Measurements from ENCODE around the gene SRRM3.
A peak's percentile ranks its signal among the peaks of the same experiment; 100 is the strongest.
"Not testable (repeated sequence)": the region's sequence is repeated elsewhere in the genome, so short reads cannot be mapped to it uniquely, and the experiment has no call there.

The SRRM3 gene

GRCh38 chr7:76291351-76292212, 89.9 kb downstream of the SRRM3 start:
- peak; percentile 98 for DNase-seq (ENCODE audit: low read depth)

GRCh38 chr7:76292213-76292573, 90.5 kb downstream of the SRRM3 start:
- DNase-seq (ENCODE audit: low read depth), result no peak

DNA sequence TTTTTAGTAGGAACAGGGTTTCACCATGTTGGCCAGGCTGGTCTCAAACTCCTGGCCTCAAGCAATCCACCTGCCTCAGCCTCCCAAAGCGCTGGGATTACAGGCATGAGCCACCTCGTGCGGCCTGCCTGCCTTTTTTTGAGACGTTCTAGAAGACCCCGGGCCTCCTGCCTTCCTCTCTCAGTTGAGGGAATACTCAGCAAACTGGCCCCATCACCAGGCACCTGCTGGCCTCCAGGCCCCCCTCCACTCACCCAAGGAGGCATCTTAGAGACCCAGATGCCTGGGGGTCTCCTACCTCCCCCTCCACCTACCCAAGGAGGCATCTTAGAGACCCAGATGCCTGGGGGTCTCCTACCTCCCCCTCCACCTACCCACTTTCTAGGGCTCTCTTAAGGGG, 91.2 kb downstream of the SRRM3 start:
- not testable (repeated sequence) for DNase-seq (ENCODE audit: low read depth)

GRCh38 chr7:76293407-76293901, 91.8 kb downstream of the SRRM3 start:
- no peak for DNase-seq (ENCODE audit: low read depth)

- peak; percentile 91 for DNase-seq (ENCODE audit: low read depth)
These were observed 92.8 kb downstream of the SRRM3 start for GRCh38 chr7:76294344-76295024.

GRCh38 chr7:76296743-76297740, 95.3 kb downstream of the SRRM3 start:
- DNase-seq (ENCODE audit: low read depth), result peak; percentile 81

- no peak for DNase-seq (ENCODE audit: low read depth)
These were observed 98.6 kb downstream of the SRRM3 start for GRCh38 chr7:76300166-76300731.

DNA sequence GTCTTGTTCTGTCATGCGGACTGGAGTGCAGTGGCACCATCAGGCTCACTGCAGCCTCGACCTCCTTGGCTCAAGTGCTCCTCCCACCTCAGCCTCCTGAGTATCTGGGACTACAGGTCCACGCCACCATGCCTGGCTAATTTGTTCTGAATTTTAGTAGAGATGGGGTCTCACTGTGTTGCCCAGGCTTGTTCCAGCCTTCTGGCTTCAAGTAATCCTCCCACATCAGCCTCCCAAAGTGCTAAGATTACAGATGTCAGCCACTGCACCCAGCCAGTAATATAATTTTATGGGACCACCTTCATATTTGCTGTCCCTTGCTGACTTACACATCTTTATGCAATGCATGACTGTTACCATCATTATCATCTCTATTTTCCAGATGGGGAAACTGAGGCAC, 99.3 kb downstream of the SRRM3 start:
- no peak for DNase-seq (ENCODE audit: low read depth)

- peak; percentile 81 for DNase-seq (ENCODE audit: low read depth)
These were observed 100.9 kb downstream of the SRRM3 start, which contains the start of gene HSPB1 for GRCh38 chr7:76302347-76303201. Gene HSPB1 (plus strand): TSS chr7:76302673. CDS start chr7:76302713, 40 bp downstream.

- DNase-seq (ENCODE audit: low read depth), result peak; percentile 76
These were observed 101.8 kb downstream of the SRRM3 start for GRCh38 chr7:76303202-76304147.

DNA sequence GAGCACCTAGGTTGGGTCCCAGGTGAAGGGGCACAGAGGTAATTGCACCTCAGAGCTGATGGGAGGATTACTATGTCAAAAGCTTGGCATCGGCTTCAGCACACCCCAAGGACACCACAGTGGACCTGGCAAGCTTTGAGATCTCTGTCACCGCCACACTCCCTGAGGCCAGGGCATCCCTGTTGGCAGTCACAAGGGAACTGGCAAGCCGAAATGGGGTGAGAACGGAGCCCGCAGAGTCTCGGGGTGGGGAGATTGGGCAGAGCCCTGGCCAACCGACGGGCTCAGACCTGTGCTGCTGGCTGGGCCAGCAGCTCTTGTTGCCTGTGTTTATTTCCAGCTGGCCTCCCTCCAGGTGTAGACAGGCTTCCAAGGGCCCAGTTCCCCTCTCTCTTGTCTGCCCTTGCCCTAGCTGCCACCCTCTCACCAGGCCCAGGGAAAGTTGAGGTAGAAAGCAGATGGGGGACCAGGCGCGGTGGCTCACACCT, 103.2 kb downstream of the SRRM3 start:
- DNase-seq (ENCODE audit: low read depth), result no peak

DNA sequence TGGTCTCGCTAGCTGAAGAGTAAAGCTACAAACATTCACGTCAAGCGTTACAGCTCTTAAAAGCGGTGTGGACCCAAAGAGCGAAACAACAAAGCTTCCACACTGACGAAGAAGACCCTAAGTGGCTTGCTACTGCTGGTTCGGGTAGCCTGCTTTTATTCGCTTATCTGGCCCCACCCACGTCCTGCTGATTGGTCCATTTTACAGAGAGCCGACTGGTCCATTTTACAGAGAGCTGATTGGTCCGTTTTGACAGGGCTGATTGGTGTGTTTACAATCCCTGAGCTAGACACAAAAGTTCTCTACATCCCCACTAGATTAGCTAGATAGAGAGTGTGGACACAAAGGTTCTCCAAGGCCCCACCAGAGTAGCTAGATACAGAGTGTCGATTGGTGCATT, 107.2 kb downstream of the SRRM3 start:
- not testable (repeated sequence) for DNase-seq (ENCODE audit: low read depth)

- not testable (repeated sequence) for DNase-seq (ENCODE audit: low read depth)
These were observed 107.8 kb downstream of the SRRM3 start for GRCh38 chr7:76309341-76310101.

DNA sequence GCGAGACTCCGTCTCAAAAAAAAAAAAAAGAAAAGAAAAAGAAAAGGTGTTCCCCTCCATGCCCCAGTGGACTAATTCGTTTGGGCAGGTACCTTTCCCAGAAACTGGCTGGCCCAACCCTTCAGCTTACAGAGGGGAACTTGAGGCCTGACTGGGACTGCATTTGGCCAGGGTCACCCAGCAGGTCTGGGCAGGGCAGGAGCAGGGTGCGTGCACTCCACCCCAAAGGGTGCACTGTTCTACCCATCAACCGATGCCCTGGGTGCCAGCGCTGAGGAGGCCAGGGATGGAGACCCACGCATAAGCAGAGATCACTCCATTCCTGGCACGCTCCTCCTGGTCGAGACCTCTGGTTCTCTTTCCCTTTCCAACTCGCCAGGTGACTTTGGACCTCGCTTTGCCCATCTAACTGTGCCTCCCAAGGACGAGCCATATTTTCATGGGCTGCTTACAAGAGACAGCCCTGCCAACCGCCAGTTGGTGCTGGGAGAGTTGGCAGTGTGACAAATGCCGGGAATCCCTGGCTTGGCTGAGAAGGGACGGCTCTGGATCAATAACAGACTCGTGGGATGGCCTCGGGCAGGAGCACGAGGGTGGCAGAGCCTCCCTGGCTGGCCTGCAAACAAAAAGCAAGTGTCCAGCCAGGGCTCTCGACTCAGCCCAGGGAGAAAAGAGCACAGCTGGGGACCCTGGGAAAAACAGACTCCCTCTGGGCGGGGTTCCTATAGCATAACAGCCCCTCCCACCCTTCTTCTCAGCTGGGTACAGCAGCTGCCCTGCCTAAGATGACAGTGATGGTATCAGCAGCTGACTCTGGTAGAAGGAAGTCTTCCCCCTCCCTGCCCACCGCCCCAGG, 108.6 kb downstream of the SRRM3 start:
- DNase-seq (ENCODE audit: low read depth), result no peak

DNA sequence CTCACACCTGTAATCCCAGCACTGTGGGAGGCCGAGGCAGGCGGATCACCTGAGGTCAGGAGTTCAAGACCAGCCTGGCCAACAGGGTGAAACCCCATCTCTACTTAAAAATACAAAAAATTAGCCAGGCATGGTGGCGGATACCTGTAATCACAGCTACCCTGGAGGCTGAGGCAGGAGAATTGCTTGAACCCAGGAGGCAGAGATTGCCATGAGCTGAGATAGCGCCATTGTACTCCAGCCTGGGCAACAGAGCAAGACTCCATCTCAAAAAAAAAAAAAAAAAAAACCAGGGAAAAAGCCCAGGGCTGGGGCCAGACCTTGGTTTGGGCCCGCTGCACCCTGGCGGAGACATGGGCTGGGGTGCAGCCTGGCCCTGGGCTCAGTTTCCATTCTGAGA, 110.1 kb downstream of the SRRM3 start:
- not testable (repeated sequence) for DNase-seq (ENCODE audit: low read depth)

- DNase-seq (ENCODE audit: low read depth), result peak; percentile 78
These were observed 112.5 kb downstream of the SRRM3 start for GRCh38 chr7:76314042-76314721.

DNA sequence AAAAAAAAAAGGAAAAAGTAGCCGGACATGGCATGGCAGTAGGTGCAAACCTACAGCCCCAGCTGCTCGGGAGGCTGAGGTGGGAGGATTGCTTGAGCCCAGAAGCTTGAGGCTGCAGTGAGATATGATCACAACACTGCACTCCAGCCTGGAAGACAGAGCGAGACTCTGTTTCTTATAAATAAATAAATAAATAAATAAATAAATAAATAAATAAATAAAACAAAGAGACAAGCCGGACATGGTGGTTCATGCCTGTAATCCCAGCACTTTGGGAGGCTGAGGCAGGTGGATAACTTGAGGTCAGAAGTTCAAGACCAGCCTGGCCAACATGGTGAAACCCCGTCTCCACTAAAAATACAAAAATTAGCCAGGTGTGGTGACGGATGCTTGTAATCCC, 113.0 kb downstream of the SRRM3 start:
- DNase-seq (ENCODE audit: low read depth), result not testable (repeated sequence)

Data from GM04504 (cell line).